GM18868 (cell line): ENCODE data around the gene OCA2.

ENCODE experiments used
- ATAC-seq: cut with Tn5 transposase; IDR thresholded peaks from one replicate; pipeline ENCODE4 v1.9.1; 2021; ENCODE audit warnings: mild to moderate bottlenecking, moderate library complexity; ENCODE audit not compliant: unreplicated experiment

Gene OCA2

GRCh38 chr15:28105793-28106192 is 6.7 kb upstream of the OCA2 start:
- no peak for ATAC-seq

GRCh38 chr15:28105224-28105791 is 6.2 kb upstream of the OCA2 start:
- ATAC-seq = no peak

- no peak for ATAC-seq
Measured at GRCh38 chr15:28104326-28104725, 5.2 kb upstream of the OCA2 start.

DNA sequence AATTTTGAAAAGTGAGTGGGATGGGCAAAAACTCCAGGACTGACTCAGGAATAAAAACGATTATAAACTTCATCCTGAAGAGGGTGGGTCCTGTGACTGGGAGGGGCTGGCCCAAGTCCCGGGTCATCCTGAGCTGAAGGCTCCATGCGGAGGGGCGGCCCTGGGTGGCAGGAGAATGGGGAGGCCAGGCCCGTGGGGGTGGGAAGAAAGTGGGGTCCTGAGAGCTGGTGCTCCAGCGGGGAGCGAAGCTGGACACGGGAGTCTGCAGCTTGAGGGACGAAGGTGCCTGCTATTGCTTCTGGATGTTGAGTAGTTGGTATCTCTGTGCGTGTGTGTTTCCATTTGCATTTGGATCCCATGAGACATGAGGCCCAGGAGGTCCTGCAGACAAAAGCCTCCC is 4.7 kb upstream of the OCA2 start:
- no peak for ATAC-seq

DNA sequence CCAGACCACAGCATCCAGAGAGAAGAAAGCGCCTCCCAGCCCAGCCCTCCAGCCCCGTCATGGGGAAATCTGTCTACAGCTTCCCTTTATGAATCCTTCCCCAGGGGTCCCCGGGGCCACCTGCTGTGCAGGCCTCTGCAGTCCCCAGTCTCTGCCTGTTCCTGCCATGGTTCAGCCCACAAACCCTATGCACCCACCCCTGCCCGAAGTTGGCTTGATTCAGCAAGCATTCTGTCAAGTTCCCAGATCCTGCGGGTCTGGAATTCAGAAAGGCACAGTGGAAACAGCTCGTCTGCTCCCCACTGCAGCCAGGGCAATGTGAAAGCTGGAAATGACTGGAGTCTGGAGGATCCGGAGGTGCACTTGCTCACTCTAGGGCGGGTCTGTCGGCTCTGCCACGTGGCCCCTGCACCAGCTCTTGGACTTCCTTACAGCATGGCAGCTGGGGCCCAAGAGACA is 2.9 kb upstream of the OCA2 start:
- ATAC-seq = no peak

GRCh38 chr15:28101201-28101600 is 2.1 kb upstream of the OCA2 start:
- ATAC-seq = no peak

- no peak for ATAC-seq
Measured at GRCh38 chr15:28100516-28101195, 1.5 kb upstream of the OCA2 start.

GRCh38 chr15:28099555-28100140 is 533 bp upstream of the OCA2 start:
- ATAC-seq = no peak

GRCh38 chr15:28098360-28098765 is 752 bp downstream of the OCA2 start:
- ATAC-seq = no peak

DNA sequence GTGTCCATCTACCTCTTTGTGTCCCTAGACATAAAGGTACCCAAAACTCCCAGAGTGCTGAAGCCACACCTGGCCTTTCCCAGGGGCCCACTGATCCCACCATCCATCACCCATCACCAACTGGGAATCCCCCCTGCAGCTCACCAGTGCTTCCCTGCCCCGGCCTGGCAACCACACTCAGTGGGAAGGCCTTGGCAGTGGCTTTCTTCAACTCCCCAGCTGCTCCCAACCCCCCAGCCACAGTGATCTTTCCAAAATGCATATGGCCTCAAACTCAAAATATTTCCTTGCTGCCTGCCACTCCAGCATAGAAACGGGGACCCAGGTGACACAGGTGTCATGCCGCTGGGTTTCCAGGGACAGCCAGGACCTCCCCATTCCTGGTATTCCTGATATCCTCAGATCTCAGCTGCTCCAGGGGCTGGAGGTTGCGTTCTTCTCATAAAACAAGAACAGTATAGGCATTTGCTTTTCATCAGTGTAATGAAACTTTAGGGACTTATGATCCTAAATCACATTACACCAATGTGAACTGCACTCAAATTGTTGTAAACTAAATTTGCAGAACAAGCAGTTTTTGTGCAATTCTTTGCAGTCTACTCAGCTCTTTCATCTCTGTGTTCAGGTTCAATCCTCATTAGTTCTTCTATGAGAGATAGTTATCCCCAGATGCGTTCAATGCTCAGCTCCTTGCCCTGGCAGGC is 1.3 kb downstream of the OCA2 start:
- ATAC-seq = no peak

DNA sequence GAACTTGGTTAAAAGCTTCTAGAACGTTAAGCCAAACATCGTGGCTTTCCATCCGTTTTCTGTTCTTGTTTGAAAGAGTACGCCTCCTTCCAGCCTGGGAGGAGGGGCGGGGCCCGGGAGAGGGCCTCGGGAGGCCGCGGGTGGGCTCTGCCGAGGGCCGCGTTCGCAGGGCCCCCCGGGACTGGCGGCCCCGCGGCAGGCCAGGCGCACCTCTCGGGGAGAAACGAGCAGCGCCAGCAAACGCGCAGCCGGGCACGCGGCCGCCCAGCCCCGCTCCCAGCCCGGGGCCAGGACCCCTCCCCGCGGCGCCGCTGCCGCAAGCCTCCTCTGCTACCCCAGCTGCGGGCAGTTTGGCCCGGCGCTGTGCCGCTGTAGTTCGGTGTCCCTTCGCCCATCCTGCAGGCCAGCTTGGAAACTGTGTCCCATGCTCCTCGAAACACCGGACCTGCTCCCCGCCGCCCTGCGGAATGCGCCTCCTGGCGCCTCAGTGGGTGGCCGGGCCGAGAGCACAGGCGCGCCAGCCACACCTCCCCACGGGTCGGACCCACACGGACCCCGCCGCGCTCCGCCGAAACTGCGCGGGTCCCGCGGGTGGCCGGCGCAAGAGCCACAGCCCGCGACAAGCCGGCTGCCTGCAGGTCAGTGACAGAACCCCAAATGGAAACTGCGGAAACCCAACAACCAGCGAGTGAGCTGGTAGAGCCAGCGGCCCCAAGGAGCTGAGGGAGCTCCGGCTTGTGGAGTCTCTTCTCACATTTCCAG is 2.3 kb downstream of the OCA2 start:
- no peak for ATAC-seq

GRCh38 chr15:28096411-28096669 is 2.8 kb downstream of the OCA2 start:
- ATAC-seq = peak; percentile 1

DNA sequence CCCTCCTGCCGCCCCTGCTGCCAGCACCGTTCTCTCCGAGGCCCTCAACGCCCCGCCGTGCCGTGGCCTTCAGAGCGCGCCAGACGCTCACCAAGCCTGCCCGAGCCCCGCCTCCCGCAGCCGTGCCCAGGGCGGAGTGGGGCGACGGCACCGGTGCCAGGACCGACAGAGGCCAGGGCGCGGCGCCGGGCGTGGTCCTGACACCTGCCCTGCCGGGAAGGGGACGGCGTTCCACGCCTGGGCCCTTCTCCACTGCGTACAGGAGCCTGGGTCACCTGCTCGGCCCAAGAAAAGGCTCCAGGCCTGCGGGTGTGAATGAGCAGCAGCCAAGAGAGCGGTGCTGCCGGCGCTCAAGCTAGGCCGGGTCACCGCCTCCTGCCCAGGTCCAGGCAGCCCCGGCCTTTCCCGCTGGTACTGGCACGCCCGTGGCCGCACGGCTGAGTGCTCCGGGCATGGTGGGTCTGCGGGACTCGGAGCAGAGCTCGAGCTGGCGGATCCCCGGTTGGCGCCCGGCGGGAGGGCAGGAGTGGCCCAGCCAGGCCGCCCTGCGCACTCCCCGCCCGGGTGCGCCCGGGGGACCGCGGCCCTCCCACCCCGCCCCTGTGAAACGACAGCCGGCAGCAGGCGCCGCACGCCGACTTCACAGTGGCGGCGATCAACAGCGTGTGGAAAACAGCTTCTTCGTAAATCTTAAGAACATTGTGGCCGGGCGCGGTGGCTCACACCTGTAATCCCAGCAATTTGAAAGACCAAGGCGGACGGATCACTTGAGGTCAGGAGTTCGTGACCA is 4.2 kb downstream of the OCA2 start:
- no peak for ATAC-seq

DNA sequence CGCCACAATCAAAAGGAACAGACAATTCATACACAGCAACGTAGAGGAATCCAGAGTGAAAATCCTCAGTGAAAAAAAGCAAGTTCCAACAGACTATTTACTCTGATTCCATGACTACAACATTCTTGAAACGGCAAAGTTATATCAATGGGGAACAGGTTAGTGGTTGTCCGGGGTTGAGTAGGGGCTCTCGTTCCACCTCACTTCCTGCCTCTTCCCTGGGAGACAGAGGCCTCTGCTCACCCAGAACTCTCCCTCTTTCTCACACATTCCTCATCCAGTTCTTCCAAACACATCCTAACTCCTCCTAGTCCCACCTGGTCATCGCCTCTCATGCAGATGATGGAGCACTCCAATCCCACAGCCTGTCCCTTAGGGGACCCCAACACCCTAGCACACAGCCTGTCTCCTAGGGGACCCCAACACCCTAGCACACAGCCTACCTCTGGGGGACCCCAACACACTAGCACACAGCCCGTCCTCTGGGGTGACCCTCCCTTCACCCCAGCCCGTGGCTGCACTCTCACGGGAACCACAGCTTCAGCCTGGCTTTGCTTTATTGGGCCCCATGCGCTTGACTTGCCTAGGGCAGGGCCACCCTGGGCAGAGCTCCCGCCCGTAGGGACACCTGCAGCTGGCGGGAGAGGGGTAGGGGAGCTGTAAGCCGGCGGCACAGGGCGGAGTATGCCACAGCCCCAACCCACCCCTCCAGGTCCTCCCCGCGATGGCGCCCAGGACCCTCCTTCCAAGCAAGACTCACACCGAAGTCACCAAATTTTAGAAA is 5.2 kb downstream of the OCA2 start:
- no peak for ATAC-seq

DNA sequence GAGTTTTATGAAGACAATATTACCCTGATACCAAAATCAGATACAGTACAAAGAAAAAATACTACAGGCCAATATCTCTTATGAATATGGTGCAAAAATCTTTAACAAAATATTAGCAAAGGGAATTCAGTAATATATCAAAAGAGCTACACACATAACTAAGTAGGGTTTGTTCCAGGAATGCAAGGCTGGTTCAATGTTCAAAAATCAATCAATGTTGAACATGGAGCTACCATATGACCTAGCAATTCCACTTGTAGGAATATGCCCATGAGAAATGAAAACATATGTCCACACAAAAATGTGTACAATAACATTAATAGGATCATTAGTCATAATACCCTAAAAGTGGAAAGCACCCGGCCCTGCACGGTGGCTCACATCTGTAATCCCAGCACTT is 7.8 kb downstream of the OCA2 start:
- ATAC-seq = no peak

DNA sequence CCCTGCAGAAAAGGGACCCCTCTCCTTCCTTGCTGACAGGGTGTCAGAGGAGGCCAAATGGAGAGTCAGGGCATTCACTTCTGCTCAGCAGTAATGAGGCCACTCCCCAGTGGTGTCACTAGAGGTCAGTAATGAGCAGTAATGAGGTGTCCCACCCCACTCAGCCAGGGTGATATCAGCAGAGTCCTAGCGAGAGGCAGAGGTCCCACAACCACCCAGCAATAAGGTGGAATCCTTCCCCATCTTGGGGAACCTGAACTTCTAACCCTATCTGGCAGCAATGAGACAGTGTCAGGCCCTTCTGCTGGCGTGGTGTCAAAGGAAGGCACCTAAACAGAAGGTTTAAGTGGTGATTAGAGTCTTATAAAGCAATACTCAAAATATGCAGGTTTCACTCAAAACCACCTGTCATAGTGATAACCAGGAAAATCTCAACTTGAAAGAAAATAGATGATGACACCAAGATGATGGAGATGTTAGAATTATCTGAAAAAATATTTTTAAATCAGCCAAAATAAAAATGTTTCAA is 12.9 kb downstream of the OCA2 start:
- ATAC-seq = peak; percentile 100

- ATAC-seq = peak; percentile 4
Measured at GRCh38 chr15:28085489-28086174, 13.5 kb downstream of the OCA2 start.

DNA sequence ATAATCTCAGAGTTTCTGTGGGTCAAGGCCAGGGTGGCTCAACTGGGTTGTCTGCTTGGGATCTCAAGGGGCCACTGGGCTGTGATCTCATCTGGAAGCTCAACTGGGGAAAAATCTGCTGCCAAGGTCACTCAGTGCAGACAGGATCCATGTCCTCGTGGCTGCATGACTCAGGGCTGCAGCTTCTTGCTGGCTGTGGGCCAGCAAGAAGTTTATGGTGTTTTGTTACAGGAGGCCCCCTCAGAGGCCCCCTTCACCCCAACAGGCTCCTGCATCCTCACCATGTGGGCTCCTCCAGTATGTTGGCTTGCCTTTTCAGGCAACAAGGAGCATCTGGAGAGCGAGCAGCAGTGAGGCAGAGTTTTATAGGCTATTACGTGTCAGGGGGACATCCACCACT is 14.6 kb downstream of the OCA2 start:
- ATAC-seq = no peak
